HCT116 (cell line): ENCODE measurements around the gene PYY. TPM values are rescaled to one million over a fixed set of nuclear protein-coding genes. Genes with fewer than 3 reads are reported as not detected.

ENCODE experiments used
- ATAC-seq: fragments of 200-7000 bp; cut with Tn5 transposase; 2 replicates; pipeline ENCODE4 v1.9.1; 2020; ENCODE audit warnings: mild to moderate bottlenecking, moderate library complexity
- BruUV-seq: library from RNA; stranded (reverse); fragments of 400-500 nt; replicated peaks from 2 replicates; lab custom pipeline; 2021; lab: Mats Ljungman, UMichigan
- CTCF ChIA-PET: fragments of 300-600 bp; sonication (Branson Sonifier 250); formaldehyde crosslinking; loops from one replicate; lab custom pipeline; 2021; ENCODE audit warnings: antibody characterized with exemption; lab: Charles Lee
- POLR2A ChIA-PET: fragments of 300-600, 350-600 bp; sonication (Branson Sonifier 250); formaldehyde crosslinking; loops from one replicate; lab custom pipeline; 2021; ENCODE audit warnings: antibody characterized with exemption; lab: Charles Lee
- RAD21 ChIA-PET, 2 experiments: fragments of 300-600 bp; sonication (Branson Sonifier 250); formaldehyde crosslinking; loops; one replicate each; lab custom pipeline; 2023; ENCODE audit warnings: low total read pairs in 2 of 2; ENCODE audit not compliant: uncharacterized antibody in 2 of 2, unreplicated experiment in 2 of 2, low non-redundant PET in 1 of 2; lab: Charles Lee
- DNase-seq: peaks from one replicate; pipeline ENCODE4 v3.0.0-alpha.2; 2010; ENCODE audit warnings: low read depth, low spot score
- H2AFZ ChIP-seq: fragments of 200-600 bp; shearing (Covaris generic), sonication (generic); 2 replicates; pipeline ENCODE4 v1.6.1; 2017; ENCODE audit warnings: low read depth, mixed run types, mixed read lengths, antibody characterized with exemption, low read length; ENCODE audit not compliant: poor library complexity, severe bottlenecking
- H3K27ac ChIP-seq: 2 replicates; pipeline ENCODE4 v1.5.1; 2012; ENCODE audit warnings: low read depth, low read length
- H3K27me3 ChIP-seq: fragments of 200-600 bp; sonication (generic); 2 replicates; pipeline ENCODE4 v1.6.1; 2016; ENCODE audit warnings: mixed run types, low read length, mixed read lengths; ENCODE audit not compliant: insufficient read depth
- H3K36me3 ChIP-seq, 2 experiments: fragments of 200-500 bp in 1 of 2; fragments of 200-600 bp in 1 of 2; sonication (Bioruptor generic) in 1 of 2; sonication (generic) in 1 of 2; 2 replicates each; pipeline versions ENCODE4 v1.5.1 to v1.6.1; 2014 to 2016; ENCODE audit warnings: low read length in 2 of 2, inconsistent platforms in 1 of 2, mixed read lengths in 1 of 2, mixed run types in 1 of 2; ENCODE audit not compliant: insufficient read depth in 2 of 2, control insufficient read depth in 1 of 2
- H3K4me1 ChIP-seq, 2 experiments: fragments of 200-600 bp in 1 of 2; sonication (generic) in 1 of 2; 2 replicates each; pipeline versions ENCODE4 v1.5.1 to v1.6.1; 2012 to 2017; ENCODE audit warnings: low read length in 2 of 2, inconsistent platforms in 1 of 2, mild to moderate bottlenecking in 1 of 2, mixed read lengths in 1 of 2, mixed run types in 1 of 2, moderate library complexity in 1 of 2; ENCODE audit not compliant: insufficient read depth in 2 of 2, control insufficient read depth in 1 of 2
- H3K4me2 ChIP-seq: fragments of 200-600 bp; sonication (generic); 2 replicates; pipeline ENCODE4 v1.6.1; 2017; ENCODE audit warnings: mixed run types, low read length, mixed read lengths
- H3K4me3 ChIP-seq, 2 experiments: fragments of 200-600 bp in 1 of 2; sonication (generic) in 1 of 2; replicated peaks in 1 of 2; 2 replicates each; pipeline ENCODE4 v1.5.1; 2011 to 2016; ENCODE audit warnings: low read length in 2 of 2, control low read depth in 1 of 2, low read depth in 1 of 2, mild to moderate bottlenecking in 1 of 2, mixed read lengths in 1 of 2, mixed run types in 1 of 2
- H3K79me2 ChIP-seq: fragments of 200-600 bp; sonication (generic); 2 replicates; pipeline ENCODE4 v1.6.1; 2017; ENCODE audit warnings: mild to moderate bottlenecking, mixed run types, low read length, moderate library complexity, mixed read lengths; ENCODE audit not compliant: insufficient read depth
- H3K9ac ChIP-seq: fragments of 200-600 bp; sonication (generic); 2 replicates; pipeline ENCODE4 v1.6.1; 2016; ENCODE audit warnings: low read length, mixed read lengths
- H3K9me2 ChIP-seq: fragments of 200-600 bp; sonication (generic), shearing (Covaris generic); 2 replicates; pipeline ENCODE4 v1.6.1; 2017; ENCODE audit warnings: mixed run types, mild to moderate bottlenecking, moderate library complexity; ENCODE audit not compliant: insufficient read depth
- H3K9me3 ChIP-seq, 2 experiments: fragments of 200-500 bp in 1 of 2; fragments of 200-600 bp in 1 of 2; sonication (Bioruptor generic) in 1 of 2; sonication (generic) in 1 of 2; 2 replicates each; pipeline ENCODE4 v1.6.1; 2014 to 2017; ENCODE audit warnings: low read length in 2 of 2, mixed read lengths in 2 of 2, inconsistent platforms in 1 of 2, low read depth in 1 of 2, mild to moderate bottlenecking in 1 of 2, mixed run types in 1 of 2, moderate library complexity in 1 of 2; ENCODE audit not compliant: control insufficient read depth in 1 of 2, insufficient read depth in 1 of 2
- H4K20me1 ChIP-seq: fragments of 200-600 bp; sonication (generic), shearing (Covaris generic); 2 replicates; pipeline ENCODE4 v1.6.1; 2017; ENCODE audit warnings: mixed run types, mild to moderate bottlenecking, moderate library complexity; ENCODE audit not compliant: insufficient read depth
- CBX3 ChIP-seq: IDR thresholded peaks from 2 replicates; pipeline ENCODE4 v1.6.1; 2012; ENCODE audit warnings: low read depth
- CEBPB ChIP-seq: IDR thresholded peaks from 2 replicates; pipeline ENCODE4 v1.6.1; 2012; ENCODE audit warnings: low read depth
- EGR1 ChIP-seq: IDR thresholded peaks from 2 replicates; pipeline ENCODE4 v1.6.1; 2012; ENCODE audit warnings: low read depth
- ELF1 ChIP-seq: IDR thresholded peaks from 2 replicates; pipeline ENCODE4 v1.6.1; 2012; ENCODE audit warnings: low read depth, borderline replicate concordance
- EZH2 ChIP-seq: fragments of 200-600 bp; sonication (generic); IDR thresholded peaks from 2 replicates; pipeline ENCODE4 v1.6.1; 2017; ENCODE audit warnings: antibody characterized with exemption, mixed run types
- EZH2phosphoT487 ChIP-seq: fragments of 200-600 bp; IDR thresholded peaks from 2 replicates; pipeline ENCODE4 v1.6.1; 2018; ENCODE audit warnings: antibody characterized with exemption, borderline replicate concordance
- FOSL1 ChIP-seq: IDR thresholded peaks from 2 replicates; pipeline ENCODE4 v1.6.1; 2012; ENCODE audit warnings: low read depth
- JUND ChIP-seq: IDR thresholded peaks from 2 replicates; pipeline ENCODE4 v1.6.1; 2012
- MAX ChIP-seq: IDR thresholded peaks from 2 replicates; pipeline ENCODE4 v1.6.1; 2012
- POLR2AphosphoS5 ChIP-seq: IDR thresholded peaks from 2 replicates; pipeline ENCODE4 v1.6.1; 2011; ENCODE audit warnings: mild to moderate bottlenecking, low read depth, low read length, moderate library complexity
- RAD21 ChIP-seq: IDR thresholded peaks from 2 replicates; pipeline ENCODE4 v1.6.1; 2012; ENCODE audit warnings: low read depth, mild to moderate bottlenecking
- REST ChIP-seq: IDR thresholded peaks from 2 replicates; pipeline ENCODE4 v1.6.1; 2012; ENCODE audit warnings: low read depth
- SP1 ChIP-seq: IDR thresholded peaks from 2 replicates; pipeline ENCODE4 v1.6.1; 2012; ENCODE audit warnings: low read depth
- SRF ChIP-seq: IDR thresholded peaks from 2 replicates; pipeline ENCODE4 v1.6.1; 2012; ENCODE audit warnings: low read depth
- TCF7L2 ChIP-seq: IDR thresholded peaks from 2 replicates; pipeline ENCODE4 v1.7.0; 2011; ENCODE audit warnings: borderline replicate concordance, inconsistent platforms; ENCODE audit not compliant: insufficient read depth, insufficient read length; ENCODE audit errors: extremely low read depth
- ZBTB33 ChIP-seq: IDR thresholded peaks from 2 replicates; pipeline ENCODE4 v1.6.1; 2011; ENCODE audit warnings: mild to moderate bottlenecking, low read length, moderate library complexity; ENCODE audit not compliant: insufficient replicate concordance; ENCODE audit errors: extremely low read depth
- intact Hi-C: fragments of 100-400 bp; cut with micrococcal nuclease; formaldehyde crosslinking; loops from 2 replicates; pipeline ENCODE4 v1.10.0; 2022
- total RNA-seq: library from RNA; stranded (reverse); gene quantifications from one replicate; pipeline ENCODE4 v1.2.1, GENCODE V29; 2021; ENCODE audit not compliant: unreplicated experiment

PYY gene
- total RNA-seq, 1 experiment from 2014 or later = 0.52 TPM

GRCh38 chr17:43932357-43932756, 21.4 kb downstream of the PYY start:
- ChIA-PET CTCF (interaction anchor here (1.7 kb wide), 1 partner anchor 12 kb away, joined by 5 read pairs; no protein-coding TSS in a partner anchor), RAD21 (no interaction called here), POLR2A (no interaction called here)
- H3K9me2 ChIP-seq = no peaks in the 10 kb centered on the region
- ATAC-seq (no peak), DNase-seq (no peak)
- H3K9ac ChIP-seq = no peak overlapping the region
- H2AFZ ChIP-seq = no peak overlapping the region
- no peaks in the 10 kb centered on the region for H3K27me3 ChIP-seq
- H3K4me2 ChIP-seq = no peak overlapping the region
- intact Hi-C loops = no loop called here
- H3K9me3 ChIP-seq = no peaks in the 10 kb centered on the region
- no peak overlapping the region for H3K4me3 ChIP-seq
- H3K27ac ChIP-seq = no peak overlapping the region
- no peaks in the 10 kb centered on the region for H3K79me2 ChIP-seq
- TF ChIP-seq CBX3 = no peak
- TF ChIP-seq POLR2AphosphoS5 = no peak
- no TSS peak for BruUV-seq
- no peaks in the 10 kb centered on the region for H4K20me1 ChIP-seq
- no peaks in the 10 kb centered on the region for H3K4me1 ChIP-seq
- H3K36me3 ChIP-seq = no peaks in the 10 kb centered on the region

- H3K27ac ChIP-seq = no peak overlapping the region
- BruUV-seq = no TSS peak
- H2AFZ ChIP-seq = no peak overlapping the region
- H3K4me2 ChIP-seq = no peak overlapping the region
- DNase-seq (no peak), ATAC-seq (no peak; the same call in 1 of the 2 replicates)
- ChIA-PET CTCF (interaction anchor here (1.0 to 1.5 kb wide), 2 partner anchors 13 to 21 kb away, joined by 3 read pairs; no protein-coding TSS in a partner anchor), POLR2A (no interaction called here), RAD21 (no interaction called here)
- no peak for TF ChIP-seq FOSL1
- TF ChIP-seq ELF1 = no peak
- TF ChIP-seq POLR2AphosphoS5 = no peak
- TF ChIP-seq EGR1 = no peak
- TF ChIP-seq SRF = no peak
- no peak for TF ChIP-seq JUND
- TF ChIP-seq SP1 = no peak
- TF ChIP-seq EZH2 = no peak
- TF ChIP-seq RAD21 = no peak
- TF ChIP-seq ZBTB33 = no peak
- TF ChIP-seq REST = no peak
- no peak for TF ChIP-seq TCF7L2
- TF ChIP-seq EZH2phosphoT487 = no peak
- no peak for TF ChIP-seq MAX
- no peak for TF ChIP-seq CEBPB
- no peak overlapping the region for H3K9ac ChIP-seq
- intact Hi-C loops = no loop called here
- no peaks in the 10 kb centered on the region for H4K20me1 ChIP-seq
- H3K9me3 ChIP-seq = no peaks in the 10 kb centered on the region
- no peaks in the 10 kb centered on the region for H3K79me2 ChIP-seq
- no peaks in the 10 kb centered on the region for H3K36me3 ChIP-seq
- no peak overlapping the region for H3K4me3 ChIP-seq
- no peaks in the 10 kb centered on the region for H3K4me1 ChIP-seq
- H3K9me2 ChIP-seq = no peaks in the 10 kb centered on the region
- H3K27me3 ChIP-seq = no peaks in the 10 kb centered on the region
Observed at GRCh38 chr17:43931062-43931571, 22.6 kb downstream of the PYY start.
